ENCODE measurements around the gene FAM53B. TPM values are rescaled to one million over a fixed set of nuclear protein-coding genes. Genes with fewer than 3 reads are reported as not detected.

FAM53B gene
- total RNA-seq, 3 donors from 2014 or later = 17.0 to 39.7 (median 22.8) TPM

DNA sequence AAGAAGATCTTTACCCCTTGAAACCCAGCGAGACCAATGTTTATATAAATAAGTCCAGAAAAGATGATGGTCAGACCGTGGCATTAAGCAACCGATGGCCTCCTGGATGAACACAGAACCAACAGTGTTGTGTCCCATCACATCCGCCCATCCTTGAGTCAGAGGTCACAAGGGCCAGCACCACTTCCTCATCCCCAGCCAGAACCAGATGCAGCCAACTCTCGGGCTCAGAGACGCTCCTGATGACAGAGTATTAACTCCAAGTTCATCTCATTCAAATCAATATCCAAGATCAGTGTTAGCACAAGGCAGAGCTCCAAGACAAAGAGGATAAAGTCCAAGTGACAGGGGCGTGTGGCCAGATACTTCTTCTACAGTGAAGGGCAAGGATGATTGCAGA lies 63.5 kb downstream of the FAM53B start:
- H3K27ac ChIP-seq = peak overlapping the region in 1 of 2 donors; percentile 33
- H3K4me3 ChIP-seq = no peak overlapping the region
- no peaks in the 10 kb centered on the region for H3K27me3 ChIP-seq
- intact Hi-C loops (cut with DNase I; ENCODE audit: low total_unique reads) = no loop called here
- H3K9me3 ChIP-seq = no peaks in the 10 kb centered on the region
- no peak for DNase-seq (ENCODE audit: low spot score in 2 of 2)
- TF ChIP-seq POLR2A (IDR thresholded peaks at IDR 0.05) (no peak), POLR2AphosphoS5 (IDR thresholded peaks at IDR 0.05) (peak in 1 of 3 donors; percentile 23)
- TF ChIP-seq, protein P1, sequence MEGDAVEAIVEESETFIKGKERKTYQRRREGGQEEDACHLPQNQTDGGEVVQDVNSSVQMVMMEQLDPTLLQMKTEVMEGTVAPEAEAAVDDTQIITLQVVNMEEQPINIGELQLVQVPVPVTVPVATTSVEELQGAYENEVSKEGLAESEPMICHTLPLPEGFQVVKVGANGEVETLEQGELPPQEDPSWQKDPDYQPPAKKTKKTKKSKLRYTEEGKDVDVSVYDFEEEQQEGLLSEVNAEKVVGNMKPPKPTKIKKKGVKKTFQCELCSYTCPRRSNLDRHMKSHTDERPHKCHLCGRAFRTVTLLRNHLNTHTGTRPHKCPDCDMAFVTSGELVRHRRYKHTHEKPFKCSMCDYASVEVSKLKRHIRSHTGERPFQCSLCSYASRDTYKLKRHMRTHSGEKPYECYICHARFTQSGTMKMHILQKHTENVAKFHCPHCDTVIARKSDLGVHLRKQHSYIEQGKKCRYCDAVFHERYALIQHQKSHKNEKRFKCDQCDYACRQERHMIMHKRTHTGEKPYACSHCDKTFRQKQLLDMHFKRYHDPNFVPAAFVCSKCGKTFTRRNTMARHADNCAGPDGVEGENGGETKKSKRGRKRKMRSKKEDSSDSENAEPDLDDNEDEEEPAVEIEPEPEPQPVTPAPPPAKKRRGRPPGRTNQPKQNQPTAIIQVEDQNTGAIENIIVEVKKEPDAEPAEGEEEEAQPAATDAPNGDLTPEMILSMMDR (IDR thresholded peaks at IDR 0.05) = no peak
- H3K36me3 ChIP-seq = peaks cover 4% of the 10 kb centered on the region
- peaks cover 0 to 18% of the 10 kb centered on the region in 2 donors for H3K4me1 ChIP-seq

DNA sequence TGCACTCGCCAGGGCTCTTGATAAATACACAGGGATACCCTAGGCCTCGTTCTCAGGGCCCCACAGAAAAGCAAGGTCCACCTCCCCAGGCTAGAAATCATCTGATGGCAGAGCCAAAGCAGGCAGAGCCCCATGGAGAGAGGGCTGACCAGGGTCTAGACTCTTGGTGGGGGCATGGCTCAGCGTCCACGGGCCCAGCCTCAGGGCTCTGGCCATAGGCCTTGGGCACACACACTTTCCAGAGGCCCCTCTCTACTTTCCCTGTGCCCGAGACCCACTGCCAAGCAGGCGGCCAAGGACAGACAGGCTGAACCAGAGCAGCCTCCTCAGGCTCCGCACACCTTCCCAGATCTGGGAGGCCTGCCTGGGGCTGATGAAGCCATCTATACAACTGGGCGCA lies 64.8 kb downstream of the FAM53B start:
- intact Hi-C loops (cut with DNase I; ENCODE audit: low total_unique reads) = no loop called here
- Histone ChIP-seq H3K4me1 (peaks cover 0 to 18% of the 10 kb centered on the region in 2 donors), H3K36me3 (peaks cover 4% of the 10 kb centered on the region), H3K4me3 (no peak overlapping the region), H3K27me3 (no peaks in the 10 kb centered on the region), H3K27ac (no peak overlapping the region), H3K9me3 (no peaks in the 10 kb centered on the region)
- TF ChIP-seq POLR2AphosphoS5 (IDR thresholded peaks at IDR 0.05) = no peak
- no peak for TF ChIP-seq POLR2A (IDR thresholded peaks at IDR 0.05)
- TF ChIP-seq, protein P1 (IDR thresholded peaks at IDR 0.05) = no peak
- DNase-seq (ENCODE audit: low spot score in 2 of 2) = no peak

DNA sequence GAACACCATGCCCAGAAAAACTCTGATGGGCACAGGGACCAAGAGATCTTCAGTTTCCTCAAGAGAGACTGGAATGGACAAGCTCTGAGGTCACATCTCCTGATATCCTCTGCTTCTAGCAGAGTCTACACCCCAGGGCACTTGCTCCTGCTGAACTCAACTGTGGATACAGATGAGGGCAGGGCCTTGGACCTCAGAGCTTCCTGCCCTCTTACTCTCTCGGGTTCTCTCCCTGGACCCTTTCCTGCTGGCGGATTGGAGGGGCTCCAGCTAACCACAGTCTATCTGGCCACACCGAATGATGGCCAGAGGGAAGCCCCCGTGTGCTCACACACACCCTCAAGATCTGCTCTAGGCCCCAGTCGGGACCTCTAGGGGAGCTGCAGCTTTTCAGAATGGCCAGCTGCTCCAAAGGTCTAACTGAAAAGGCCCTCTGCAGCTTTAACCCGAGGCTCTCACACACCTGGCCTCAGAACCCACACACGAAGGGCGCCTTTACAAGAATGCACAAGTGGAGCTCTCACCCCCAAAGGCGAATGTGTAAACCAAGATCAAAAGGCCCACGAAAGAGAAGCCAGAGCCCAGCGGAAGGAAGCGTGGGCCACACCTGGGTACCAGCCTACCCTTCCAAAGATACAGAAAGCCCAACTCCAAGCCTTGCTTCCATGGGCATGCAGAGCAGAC lies 65.5 kb downstream of the FAM53B start:
- Histone ChIP-seq H3K4me1 (peaks cover 0 to 18% of the 10 kb centered on the region in 2 donors), H3K36me3 (peaks cover 4% of the 10 kb centered on the region), H3K27ac (peak overlapping the region; percentile 39 to 42), H3K9me3 (no peaks in the 10 kb centered on the region), H3K4me3 (no peak overlapping the region), H3K27me3 (no peaks in the 10 kb centered on the region)
- DNase-seq (ENCODE audit: low spot score in 2 of 2) = no peak
- TF ChIP-seq POLR2A (IDR thresholded peaks at IDR 0.05) = no peak
- TF ChIP-seq POLR2AphosphoS5 (IDR thresholded peaks at IDR 0.05) = no peak
- TF ChIP-seq, protein P1 (IDR thresholded peaks at IDR 0.05) = no peak
- intact Hi-C loops (cut with DNase I; ENCODE audit: low total_unique reads) = no loop called here

DNA sequence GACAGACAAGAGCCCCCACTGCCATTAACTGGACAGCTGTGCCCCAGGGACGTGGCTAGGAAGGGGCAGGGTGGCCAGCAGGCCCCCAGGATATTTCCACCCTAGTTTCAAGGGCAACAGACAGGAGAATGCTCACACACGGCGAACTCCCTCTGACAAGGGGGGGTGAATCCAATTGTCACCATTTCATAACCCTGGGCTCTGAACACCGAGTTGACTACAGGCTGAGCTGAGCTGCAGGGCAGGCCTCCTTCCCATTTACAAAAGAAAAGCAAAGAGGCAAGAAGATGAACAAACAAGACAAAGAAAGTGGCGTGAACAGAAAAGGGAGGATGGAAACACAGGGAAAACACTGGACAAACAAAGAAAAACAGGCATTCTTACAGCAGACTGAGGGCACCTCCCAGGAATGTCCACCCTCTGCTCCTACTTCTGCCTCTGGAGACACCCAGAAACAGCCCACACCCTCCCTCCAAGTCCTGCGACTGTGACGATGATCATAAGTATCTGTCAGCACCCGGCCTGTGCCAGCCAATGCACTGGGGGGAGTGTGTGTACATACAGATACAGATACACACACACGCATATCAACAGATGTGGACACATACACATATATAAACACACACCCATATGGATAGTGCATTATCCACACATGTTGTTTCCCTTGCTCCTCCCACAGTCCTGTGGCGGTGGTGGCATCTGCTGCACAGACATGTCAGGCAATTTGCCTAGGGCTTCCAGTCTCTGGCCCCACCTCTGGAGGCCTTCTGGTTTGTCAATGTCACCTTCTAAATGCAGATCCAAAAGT lies 66.2 kb downstream of the FAM53B start:
- no peak overlapping the region for H3K4me3 ChIP-seq
- intact Hi-C loops (cut with DNase I; ENCODE audit: low total_unique reads) = no loop called here
- TF ChIP-seq POLR2A (IDR thresholded peaks at IDR 0.05) = no peak
- TF ChIP-seq POLR2AphosphoS5 (IDR thresholded peaks at IDR 0.05) = no peak
- TF ChIP-seq, protein P1 (IDR thresholded peaks at IDR 0.05) = no peak
- peaks cover 4% of the 10 kb centered on the region for H3K36me3 ChIP-seq
- H3K27me3 ChIP-seq = no peaks in the 10 kb centered on the region
- no peaks in the 10 kb centered on the region for H3K9me3 ChIP-seq
- no peak for DNase-seq (ENCODE audit: low spot score in 2 of 2)
- H3K27ac ChIP-seq = peak overlapping the region; percentile 39 to 42
- peaks cover 0 to 18% of the 10 kb centered on the region in 2 donors for H3K4me1 ChIP-seq

DNA sequence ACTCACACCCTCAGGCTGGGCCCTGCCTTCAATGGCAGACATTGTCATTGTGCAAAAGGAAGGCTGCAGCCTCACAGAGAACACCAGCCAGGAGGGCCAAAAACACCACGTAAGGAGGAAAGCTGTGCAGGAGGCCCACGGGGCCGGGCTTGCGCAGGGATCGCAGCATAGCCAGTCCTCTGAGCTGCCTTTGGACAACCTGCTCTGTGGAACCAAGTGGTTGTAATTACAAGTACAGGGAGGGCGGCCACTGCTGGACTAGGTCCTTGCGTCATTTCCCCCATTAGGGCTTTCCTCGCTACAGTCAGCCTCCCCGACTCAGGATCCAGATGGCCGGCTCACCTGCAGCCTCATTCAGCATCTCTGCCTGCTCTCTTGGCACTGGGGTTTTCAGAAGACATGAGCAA lies 66.9 kb downstream of the FAM53B start:
- DNase-seq (ENCODE audit: low spot score in 2 of 2) = no peak
- Histone ChIP-seq H3K4me3 (no peak overlapping the region), H3K4me1 (peaks cover under 1 to 18% of the 10 kb centered on the region in 2 donors), H3K36me3 (peaks cover 4% of the 10 kb centered on the region), H3K9me3 (no peaks in the 10 kb centered on the region), H3K27me3 (no peaks in the 10 kb centered on the region), H3K27ac (peak overlapping the region; percentile 39 to 42)
- intact Hi-C loops (cut with DNase I; ENCODE audit: low total_unique reads) = no loop called here
- TF ChIP-seq POLR2A (IDR thresholded peaks at IDR 0.05) = no peak
- TF ChIP-seq, protein P1 (IDR thresholded peaks at IDR 0.05) = no peak
- TF ChIP-seq POLR2AphosphoS5 (IDR thresholded peaks at IDR 0.05) = no peak

All from breast epithelium (tissue), 4 donors.